Astrocyte of the cerebellum (primary cell): ENCODE results near the gene MPEG1.

Experiments used
- DNase-seq: peaks from one replicate; pipeline ENCODE4 v3.0.0-alpha.2; 2011; ENCODE audit warnings: low read depth
- H3K4me3 ChIP-seq: 2 replicates; pipeline ENCODE4 v1.5.1; 2011; ENCODE audit warnings: mild to moderate bottlenecking, low read depth, low read length, moderate library complexity
- in situ Hi-C: cut with HindIII; loops from 2 replicates; pipeline ENCODE4 v1.10.0; 2017; ENCODE audit warnings: low sequenced_read_pairs
- TF ChIP-seq, protein P1 (sequence below): IDR thresholded peaks from 2 replicates; pipeline ENCODE4 v1.5.1; 2012; ENCODE audit warnings: low read length, low read depth, moderate library complexity, mild to moderate bottlenecking; ENCODE audit errors: missing control alignments

MPEG1 gene

DNA sequence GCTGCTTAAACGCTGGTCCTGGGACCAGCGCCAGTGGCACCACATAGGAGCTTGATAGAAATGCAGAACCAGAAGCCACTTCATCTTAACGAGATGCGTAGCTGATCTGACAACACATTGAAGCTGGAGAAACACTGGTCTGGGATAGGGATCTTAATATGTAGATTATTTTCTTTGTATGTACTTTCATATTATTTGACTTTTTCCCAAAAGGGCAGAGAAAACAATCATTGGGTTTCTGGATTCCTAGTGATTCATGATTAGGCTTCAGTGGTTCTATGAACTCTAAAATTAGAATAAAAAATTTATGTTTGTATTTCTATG is 12.3 kb downstream of the MPEG1 start:
- no peak for DNase-seq
- TF ChIP-seq, protein P1, sequence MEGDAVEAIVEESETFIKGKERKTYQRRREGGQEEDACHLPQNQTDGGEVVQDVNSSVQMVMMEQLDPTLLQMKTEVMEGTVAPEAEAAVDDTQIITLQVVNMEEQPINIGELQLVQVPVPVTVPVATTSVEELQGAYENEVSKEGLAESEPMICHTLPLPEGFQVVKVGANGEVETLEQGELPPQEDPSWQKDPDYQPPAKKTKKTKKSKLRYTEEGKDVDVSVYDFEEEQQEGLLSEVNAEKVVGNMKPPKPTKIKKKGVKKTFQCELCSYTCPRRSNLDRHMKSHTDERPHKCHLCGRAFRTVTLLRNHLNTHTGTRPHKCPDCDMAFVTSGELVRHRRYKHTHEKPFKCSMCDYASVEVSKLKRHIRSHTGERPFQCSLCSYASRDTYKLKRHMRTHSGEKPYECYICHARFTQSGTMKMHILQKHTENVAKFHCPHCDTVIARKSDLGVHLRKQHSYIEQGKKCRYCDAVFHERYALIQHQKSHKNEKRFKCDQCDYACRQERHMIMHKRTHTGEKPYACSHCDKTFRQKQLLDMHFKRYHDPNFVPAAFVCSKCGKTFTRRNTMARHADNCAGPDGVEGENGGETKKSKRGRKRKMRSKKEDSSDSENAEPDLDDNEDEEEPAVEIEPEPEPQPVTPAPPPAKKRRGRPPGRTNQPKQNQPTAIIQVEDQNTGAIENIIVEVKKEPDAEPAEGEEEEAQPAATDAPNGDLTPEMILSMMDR, result no peak
- H3K4me3 ChIP-seq, result no peak overlapping the region
- in situ Hi-C loops, result no loop called here

DNA sequence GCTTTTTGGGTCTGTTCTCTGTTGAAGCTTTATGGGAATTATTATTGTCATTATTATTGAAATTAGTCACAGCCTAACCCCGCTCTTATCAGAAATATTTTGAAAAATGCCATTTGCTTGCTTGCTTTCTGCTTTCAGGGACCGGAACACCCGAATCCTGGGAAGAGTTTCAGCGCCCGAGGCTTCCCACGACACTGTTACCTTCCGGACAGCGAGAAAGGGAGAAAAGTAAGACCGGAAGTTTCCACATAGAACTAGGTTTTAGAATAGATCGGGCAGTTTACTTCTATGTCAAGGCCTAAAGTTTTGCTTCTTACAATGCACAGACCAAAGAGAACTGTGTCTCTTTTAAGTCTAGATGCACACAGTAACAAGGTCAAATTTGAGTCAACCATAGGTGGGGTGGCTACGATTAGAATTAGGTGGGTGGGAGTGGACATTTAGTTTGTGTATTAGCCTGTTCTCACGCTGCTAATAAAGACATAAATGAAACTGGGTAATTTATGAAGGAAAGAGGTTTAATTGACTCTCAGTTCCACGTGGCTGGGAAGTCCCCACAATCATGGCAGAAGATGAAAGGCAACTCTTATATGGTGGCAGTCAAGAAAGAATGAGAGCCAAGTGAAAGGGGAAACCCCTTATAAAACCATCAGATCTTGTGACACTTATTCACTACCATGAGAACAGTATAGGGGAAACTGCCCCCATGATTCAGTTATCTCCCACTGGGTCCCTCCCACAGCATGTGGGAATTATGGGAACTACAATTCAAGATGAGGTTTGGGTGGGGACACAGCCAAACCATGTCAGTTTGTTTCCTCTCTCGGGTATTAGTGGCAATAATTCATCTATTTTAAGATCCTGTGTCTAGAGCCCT is 12.9 kb downstream of the MPEG1 start:
- in situ Hi-C loops, result no loop called here
- DNase-seq, result no peak
- H3K4me3 ChIP-seq, result no peak overlapping the region
- TF ChIP-seq, protein P1, result no peak

DNA sequence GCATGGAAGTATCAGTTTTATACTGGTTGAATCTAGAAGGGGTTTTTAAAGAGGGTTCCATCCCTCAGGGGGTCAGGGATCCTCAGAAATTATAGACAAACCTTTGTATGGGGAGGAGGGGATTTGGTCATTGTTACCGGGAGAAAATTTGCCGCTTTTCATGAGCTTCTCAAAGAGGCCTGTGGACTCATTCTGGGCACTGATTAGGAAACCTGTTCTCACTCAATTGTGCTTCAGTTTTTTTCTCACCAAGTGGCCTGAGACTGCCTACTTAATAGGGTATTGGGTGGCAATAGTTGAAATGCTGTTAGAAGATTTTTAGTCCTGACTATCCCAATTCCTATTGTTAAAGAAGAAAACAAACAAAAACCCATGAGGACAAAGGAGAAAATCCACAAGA is 14.0 kb downstream of the MPEG1 start:
- no peak for DNase-seq
- TF ChIP-seq, protein P1, result no peak
- no peak overlapping the region for H3K4me3 ChIP-seq
- in situ Hi-C loops, result no loop called here

DNA sequence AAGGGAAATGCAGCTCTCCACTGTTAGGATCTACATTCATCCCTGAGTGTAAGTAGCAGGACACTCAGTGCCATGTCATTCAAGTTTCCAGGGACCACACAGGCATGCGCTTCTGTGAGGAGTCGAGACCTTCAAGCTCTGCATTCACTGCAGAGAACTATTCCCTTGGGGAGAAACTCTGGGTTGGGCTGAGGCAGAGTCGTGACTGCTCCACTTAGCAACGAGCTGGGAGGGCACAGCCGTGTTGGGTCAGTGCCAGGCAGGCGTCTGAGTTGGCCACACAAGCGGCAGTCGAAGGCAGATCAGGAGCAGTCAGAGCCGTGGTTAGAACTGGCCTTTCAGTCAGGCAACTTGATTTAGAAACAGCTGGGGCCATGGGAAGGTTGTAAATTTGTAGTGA is 14.7 kb downstream of the MPEG1 start:
- TF ChIP-seq, protein P1, result no peak
- DNase-seq, result no peak
- no peak overlapping the region for H3K4me3 ChIP-seq
- in situ Hi-C loops, result no loop called here

DNA sequence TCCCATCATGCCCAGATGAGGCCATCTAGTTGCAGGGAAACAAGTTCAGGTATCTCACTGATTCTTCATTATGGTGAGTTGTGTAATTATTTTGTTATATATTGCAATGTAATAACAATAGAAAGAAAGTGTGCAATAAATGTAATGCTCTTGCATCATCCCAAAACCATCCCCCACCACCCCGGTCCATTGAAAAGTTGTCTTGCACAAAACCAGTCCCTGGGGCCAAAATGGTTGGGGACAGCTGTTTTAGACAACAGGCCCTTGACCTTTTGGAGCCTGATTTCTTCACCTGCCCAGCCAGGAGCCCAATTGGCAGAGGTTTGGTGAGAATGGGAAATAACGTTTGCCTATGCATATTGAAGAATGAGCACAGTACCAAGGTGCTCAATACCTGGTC is 15.9 kb downstream of the MPEG1 start:
- in situ Hi-C loops, result no loop called here
- H3K4me3 ChIP-seq, result no peak overlapping the region
- TF ChIP-seq, protein P1, result no peak
- DNase-seq, result no peak

DNA sequence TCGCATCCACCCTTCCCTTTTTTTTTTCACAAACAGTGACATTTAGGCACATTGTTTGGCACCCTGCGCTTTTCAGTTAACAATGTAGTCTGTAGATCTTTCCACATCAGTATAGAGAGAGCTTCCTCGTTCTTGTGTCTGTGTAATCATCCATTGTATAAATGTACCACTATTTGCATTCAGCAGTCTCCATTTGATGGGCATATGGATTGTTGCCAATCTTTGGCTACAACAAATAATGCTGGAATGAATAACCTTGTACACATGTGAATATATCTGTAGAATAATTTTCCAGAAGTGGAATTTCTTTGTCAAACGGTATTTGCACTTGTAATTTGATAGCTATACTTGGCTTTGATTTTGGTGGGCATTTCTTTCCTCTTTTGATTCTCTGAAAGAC is 17.1 kb downstream of the MPEG1 start:
- TF ChIP-seq, protein P1, result no peak
- H3K4me3 ChIP-seq, result no peak overlapping the region
- in situ Hi-C loops, result no loop called here
- DNase-seq, result no peak
